KMS-11 (cell line): ENCODE results near the gene TANGO2.

Experiments
- H2AFZ ChIP-seq: fragments of 200-600 bp; sonication (generic); 2 replicates; pipeline ENCODE4 v1.6.1; 2016; ENCODE audit warnings: antibody characterized with exemption, mixed run types, low read depth
- H3K27ac ChIP-seq: fragments of 200-600 bp; sonication (generic); 2 replicates; pipeline ENCODE4 v1.6.1; 2016; ENCODE audit warnings: mild to moderate bottlenecking, mixed run types
- H3K27me3 ChIP-seq: fragments of 200-600 bp; sonication (generic); 2 replicates; pipeline ENCODE4 v1.6.1; 2017; ENCODE audit warnings: mild to moderate bottlenecking, low read depth, mixed run types, moderate library complexity; ENCODE audit not compliant: insufficient read depth
- H3K36me3 ChIP-seq: fragments of 200-600 bp; sonication (generic); 2 replicates; pipeline ENCODE4 v1.6.1; 2017; ENCODE audit warnings: mild to moderate bottlenecking, mixed run types; ENCODE audit not compliant: insufficient read depth
- H3K4me1 ChIP-seq: fragments of 200-600 bp; sonication (generic); 2 replicates; pipeline ENCODE4 v1.6.1; 2016; ENCODE audit warnings: mild to moderate bottlenecking, low read depth, mixed run types; ENCODE audit not compliant: poor library complexity, severe bottlenecking
- H3K4me2 ChIP-seq: fragments of 200-600 bp; sonication (generic); 2 replicates; pipeline ENCODE4 v1.7.0; 2016; ENCODE audit warnings: mild to moderate bottlenecking, mixed run types
- H3K4me3 ChIP-seq: fragments of 200-600 bp; sonication (generic); IDR thresholded peaks from 2 replicates; pipeline ENCODE4 v1.6.1; 2017; ENCODE audit warnings: low read depth, low read length, mixed read lengths; ENCODE audit not compliant: insufficient read depth
- H3K79me2 ChIP-seq: fragments of 200-600 bp; sonication (generic); 2 replicates; pipeline ENCODE4 v1.6.1; 2016; ENCODE audit warnings: low read depth, mixed run types; ENCODE audit not compliant: insufficient read depth
- H3K9ac ChIP-seq: fragments of 200-600 bp; sonication (generic); 2 replicates; pipeline ENCODE4 v1.6.1; 2016; ENCODE audit warnings: mild to moderate bottlenecking, mixed run types
- H4K20me1 ChIP-seq: fragments of 200-600 bp; sonication (generic); 2 replicates; pipeline ENCODE4 v1.6.1; 2016; ENCODE audit warnings: mild to moderate bottlenecking, mixed run types; ENCODE audit not compliant: insufficient read depth
- TF ChIP-seq, protein P1 (sequence below): fragments of 200-600 bp; sonication (generic); conservative IDR thresholded peaks from 2 replicates; pipeline ENCODE4 v1.6.1; 2017; ENCODE audit warnings: low read depth, mild to moderate bottlenecking, antibody characterized with exemption, low read length, moderate library complexity, mixed read lengths

TANGO2 gene

DNA sequence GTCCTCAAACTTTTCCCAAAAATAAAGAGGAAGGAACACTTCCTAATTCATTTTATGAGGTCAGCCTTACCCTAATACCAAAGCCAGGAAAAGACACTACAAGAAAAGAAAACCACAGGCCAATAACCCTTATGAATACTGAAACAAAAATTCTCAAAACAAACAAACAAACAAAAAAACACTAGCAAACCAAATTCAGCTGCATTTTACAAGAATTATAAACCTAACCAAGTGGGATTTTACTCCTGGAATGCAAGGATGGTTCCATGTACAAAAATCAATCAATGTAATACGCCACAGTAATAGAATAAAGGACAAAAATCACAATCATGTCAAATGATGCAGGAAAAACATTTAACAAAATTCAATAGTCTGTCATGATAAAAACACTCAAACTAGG lies 17.6 kb upstream of the TANGO2 start:
- TF ChIP-seq, protein P1, sequence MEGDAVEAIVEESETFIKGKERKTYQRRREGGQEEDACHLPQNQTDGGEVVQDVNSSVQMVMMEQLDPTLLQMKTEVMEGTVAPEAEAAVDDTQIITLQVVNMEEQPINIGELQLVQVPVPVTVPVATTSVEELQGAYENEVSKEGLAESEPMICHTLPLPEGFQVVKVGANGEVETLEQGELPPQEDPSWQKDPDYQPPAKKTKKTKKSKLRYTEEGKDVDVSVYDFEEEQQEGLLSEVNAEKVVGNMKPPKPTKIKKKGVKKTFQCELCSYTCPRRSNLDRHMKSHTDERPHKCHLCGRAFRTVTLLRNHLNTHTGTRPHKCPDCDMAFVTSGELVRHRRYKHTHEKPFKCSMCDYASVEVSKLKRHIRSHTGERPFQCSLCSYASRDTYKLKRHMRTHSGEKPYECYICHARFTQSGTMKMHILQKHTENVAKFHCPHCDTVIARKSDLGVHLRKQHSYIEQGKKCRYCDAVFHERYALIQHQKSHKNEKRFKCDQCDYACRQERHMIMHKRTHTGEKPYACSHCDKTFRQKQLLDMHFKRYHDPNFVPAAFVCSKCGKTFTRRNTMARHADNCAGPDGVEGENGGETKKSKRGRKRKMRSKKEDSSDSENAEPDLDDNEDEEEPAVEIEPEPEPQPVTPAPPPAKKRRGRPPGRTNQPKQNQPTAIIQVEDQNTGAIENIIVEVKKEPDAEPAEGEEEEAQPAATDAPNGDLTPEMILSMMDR: no peak
- Histone ChIP-seq H3K4me1 (no peaks in the 10 kb centered on the region), H3K36me3 (no peaks in the 10 kb centered on the region), H2AFZ (no peak overlapping the region), H3K27me3 (no peaks in the 10 kb centered on the region), H3K4me3 (no peak overlapping the region), H4K20me1 (no peaks in the 10 kb centered on the region), H3K79me2 (no peaks in the 10 kb centered on the region), H3K9ac (no peak overlapping the region), H3K4me2 (no peak overlapping the region), H3K27ac (no peak overlapping the region)

DNA sequence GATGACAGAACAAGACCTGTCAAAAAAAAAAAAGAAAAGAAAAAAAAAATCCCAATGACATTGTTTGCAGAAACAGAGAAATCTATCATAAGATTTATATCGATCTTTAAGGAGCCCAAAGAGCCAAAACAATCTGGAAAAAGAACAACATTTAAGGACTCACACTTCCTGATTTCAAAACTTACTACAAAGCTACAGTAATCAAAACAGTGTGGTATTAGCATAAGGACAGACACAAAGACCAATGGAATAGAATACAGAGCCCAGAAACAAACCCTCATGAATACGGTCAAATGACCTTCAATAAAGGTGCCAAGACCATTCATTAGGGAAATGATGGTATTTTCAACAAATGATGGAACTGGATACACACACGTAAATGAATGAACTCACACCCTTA lies 16.4 kb upstream of the TANGO2 start:
- H3K4me1 ChIP-seq: no peaks in the 10 kb centered on the region
- H3K36me3 ChIP-seq: no peaks in the 10 kb centered on the region

DNA sequence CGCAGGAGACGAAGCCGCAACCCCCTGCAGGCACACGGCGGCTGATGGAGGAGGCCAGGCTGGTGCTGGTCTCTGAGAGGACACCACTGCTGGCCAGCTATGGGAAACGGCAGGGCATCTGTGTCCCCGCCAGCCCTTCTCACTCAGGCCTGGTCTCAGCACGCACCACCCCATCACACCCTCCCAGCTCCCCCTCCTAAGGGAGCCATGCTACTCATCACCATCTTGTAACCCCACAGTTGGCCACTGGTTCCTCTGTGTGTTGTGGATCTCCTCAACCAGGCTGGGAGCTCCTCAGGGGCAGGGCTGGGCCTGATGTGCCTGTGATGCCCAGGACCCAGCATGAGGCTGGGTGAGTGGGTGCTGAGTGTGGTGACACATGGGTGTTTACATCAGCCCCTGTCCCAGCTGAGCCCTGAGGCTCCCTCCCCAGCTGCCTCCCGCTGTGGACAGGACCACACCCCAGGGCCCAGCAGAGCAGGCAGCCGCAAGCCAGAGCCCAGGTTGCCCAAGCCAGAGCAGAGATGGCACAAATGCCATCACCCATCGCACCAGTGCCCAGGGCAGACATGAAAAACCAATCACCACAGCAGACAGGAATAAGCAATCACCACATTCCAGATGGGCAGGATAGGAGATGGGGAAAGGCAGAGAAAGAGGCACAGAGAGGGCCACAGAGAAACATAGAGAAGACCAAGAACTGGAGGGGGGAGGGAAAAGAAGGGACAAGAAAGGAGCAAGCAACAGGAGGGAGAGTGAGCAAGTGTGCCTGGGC lies 12.5 kb upstream of the TANGO2 start:
- TF ChIP-seq, protein P1: no peak
- H3K27me3 ChIP-seq: no peaks in the 10 kb centered on the region

More for the DNA sequence above, 16.4 kb upstream of the TANGO2 start:
- Histone ChIP-seq H3K27me3 (no peaks in the 10 kb centered on the region), H3K4me2 (no peak overlapping the region), H3K79me2 (no peaks in the 10 kb centered on the region), H3K9ac (no peak overlapping the region), H4K20me1 (no peaks in the 10 kb centered on the region), H3K27ac (no peak overlapping the region), H2AFZ (no peak overlapping the region), H3K4me3 (no peak overlapping the region)
- TF ChIP-seq, protein P1: no peak

DNA sequence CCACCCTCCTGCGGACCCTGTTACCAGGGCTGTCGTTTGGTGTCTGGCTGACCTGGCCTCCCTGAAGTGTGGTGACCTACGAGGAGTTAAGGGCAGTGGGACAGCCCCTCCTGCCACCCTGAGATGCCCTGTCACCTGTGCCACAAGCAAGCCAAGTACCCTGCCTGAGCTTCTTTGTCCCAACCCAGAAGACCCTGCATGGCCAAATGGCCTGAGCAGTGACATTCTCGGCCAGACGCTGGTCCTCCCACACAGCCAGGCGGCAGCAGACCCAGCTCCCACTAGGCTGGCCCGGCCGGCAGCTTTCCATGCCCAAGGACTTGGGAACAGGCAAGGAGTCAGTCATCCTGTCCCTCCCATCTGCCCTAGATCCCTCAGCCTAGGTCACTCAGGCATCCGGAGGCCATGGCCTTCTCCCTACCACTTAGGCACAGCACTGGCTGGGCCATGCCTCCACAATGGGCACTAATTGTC lies 11.9 kb upstream of the TANGO2 start:
- Histone ChIP-seq H3K27me3 (no peaks in the 10 kb centered on the region), H3K4me3 (no peak overlapping the region), H3K27ac (no peak overlapping the region), H3K4me2 (no peak overlapping the region), H3K79me2 (no peaks in the 10 kb centered on the region), H3K4me1 (no peaks in the 10 kb centered on the region), H3K36me3 (no peaks in the 10 kb centered on the region), H2AFZ (no peak overlapping the region), H3K9ac (no peak overlapping the region), H4K20me1 (no peaks in the 10 kb centered on the region)
- TF ChIP-seq, protein P1: no peak

More for the DNA sequence above, 12.5 kb upstream of the TANGO2 start:
- Histone ChIP-seq H3K9ac (no peak overlapping the region), H2AFZ (no peak overlapping the region), H3K4me3 (no peak overlapping the region), H3K79me2 (no peaks in the 10 kb centered on the region), H3K36me3 (no peaks in the 10 kb centered on the region), H3K4me2 (no peak overlapping the region), H4K20me1 (no peaks in the 10 kb centered on the region), H3K4me1 (no peaks in the 10 kb centered on the region), H3K27ac (no peak overlapping the region)
